GM12874 (cell line): ENCODE results near the gene HDAC4.

Experiments
- CTCF ChIP-seq: IDR thresholded peaks from 2 replicates; pipeline ENCODE4 v1.5.1; 2011; ENCODE audit warnings: low read depth, mild to moderate bottlenecking, control low read depth, low read length, moderate library complexity; ENCODE audit not compliant: insufficient read depth

HDAC4 gene

GRCh38 chr2:239307221-239307569 is 93.6 kb downstream of the HDAC4 start:
- TF ChIP-seq CTCF = no peak

- TF ChIP-seq CTCF = no peak
Measured at GRCh38 chr2:239306274-239307220, 94.3 kb downstream of the HDAC4 start.

- no peak for TF ChIP-seq CTCF
Measured at GRCh38 chr2:239305771-239306170, 95.0 kb downstream of the HDAC4 start.

GRCh38 chr2:239305222-239305575 is 95.6 kb downstream of the HDAC4 start:
- no peak for TF ChIP-seq CTCF

- TF ChIP-seq CTCF = no peak
Measured at GRCh38 chr2:239304533-239305221, 96.1 kb downstream of the HDAC4 start.

GRCh38 chr2:239303711-239304532 is 96.9 kb downstream of the HDAC4 start:
- TF ChIP-seq CTCF = no peak
